HG02610 (cell line): ENCODE results near the gene RERE.

Source experiments
- ATAC-seq: cut with Tn5 transposase; IDR thresholded peaks from one replicate; pipeline ENCODE4 v1.9.1; 2021; ENCODE audit warnings: mild to moderate bottlenecking, moderate library complexity; ENCODE audit not compliant: unreplicated experiment

Gene RERE

DNA sequence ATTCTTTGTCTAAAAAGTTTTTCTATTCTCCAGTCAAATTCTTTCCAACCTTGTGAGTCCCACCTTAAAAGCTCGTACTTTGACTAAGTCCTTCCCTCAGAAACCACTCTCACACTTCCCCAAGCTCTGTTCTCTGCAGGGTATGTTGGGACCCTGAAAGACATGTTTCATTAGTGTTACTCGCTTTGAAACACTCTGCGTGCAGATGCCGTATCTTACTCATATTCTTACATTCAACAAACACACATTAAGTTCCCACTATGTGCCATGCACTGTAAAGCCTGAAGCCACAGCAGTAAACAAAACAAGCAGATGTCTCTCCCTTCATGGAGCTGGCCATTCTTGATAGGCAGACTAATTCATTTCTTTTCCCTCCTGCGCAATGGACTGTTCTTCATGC, 229.7 kb downstream of the RERE start:
- no peak for ATAC-seq

DNA sequence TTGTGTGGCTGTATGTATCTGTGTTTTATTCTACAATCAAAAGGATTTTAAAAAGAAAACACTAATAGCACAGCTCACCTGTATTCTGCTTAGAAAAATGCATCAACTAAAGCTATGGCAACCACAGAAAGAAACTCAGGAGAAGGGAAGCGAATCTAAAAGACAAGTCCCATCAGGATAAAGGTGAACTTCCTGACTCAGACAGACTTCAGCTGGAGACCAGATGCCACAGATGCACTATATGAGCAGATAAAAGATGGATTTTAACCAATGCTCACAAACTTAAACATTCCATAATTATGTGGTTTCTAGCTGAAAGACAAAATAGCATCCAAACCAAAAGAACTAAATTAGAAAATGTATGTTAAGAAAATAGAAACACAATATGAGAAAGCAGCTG, 231.0 kb downstream of the RERE start:
- ATAC-seq = no peak

DNA sequence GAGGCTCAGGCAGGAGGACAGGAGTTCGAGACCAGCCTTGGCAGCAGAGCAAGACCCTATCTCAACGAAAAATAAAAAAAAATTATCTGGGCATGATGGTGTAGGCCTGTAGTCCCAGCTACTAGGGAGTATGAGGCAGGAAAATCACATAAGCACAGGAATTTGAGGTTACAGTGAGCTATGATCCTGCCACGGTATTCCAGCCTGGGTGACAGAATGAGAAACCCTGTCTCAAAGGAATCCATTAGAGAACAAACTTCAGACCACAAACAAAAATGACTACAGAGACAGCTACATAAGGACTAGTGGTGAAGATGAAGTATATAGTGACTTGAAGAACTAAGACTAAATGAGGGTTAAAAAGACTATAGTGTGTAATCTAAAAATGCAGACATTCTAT, 233.1 kb downstream of the RERE start:
- no peak for ATAC-seq

DNA sequence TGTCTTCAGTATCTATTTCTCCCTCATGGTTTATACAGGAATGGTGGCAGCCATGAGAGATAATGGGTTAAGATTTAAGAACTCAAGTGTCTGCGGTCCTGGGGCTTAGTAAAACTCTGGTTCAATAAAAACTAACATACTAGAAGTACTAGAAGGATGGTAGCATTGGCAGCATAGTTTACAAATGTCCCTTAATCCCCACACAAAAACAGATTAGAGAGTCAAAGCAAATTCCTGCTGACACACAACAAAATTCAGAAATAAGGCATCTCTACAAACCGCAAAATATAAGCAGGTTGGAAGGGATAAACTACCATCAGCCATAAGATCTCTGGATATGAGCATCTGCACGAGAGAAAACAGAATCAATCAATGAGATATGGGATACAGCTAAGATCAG, 234.4 kb downstream of the RERE start:
- ATAC-seq = no peak

DNA sequence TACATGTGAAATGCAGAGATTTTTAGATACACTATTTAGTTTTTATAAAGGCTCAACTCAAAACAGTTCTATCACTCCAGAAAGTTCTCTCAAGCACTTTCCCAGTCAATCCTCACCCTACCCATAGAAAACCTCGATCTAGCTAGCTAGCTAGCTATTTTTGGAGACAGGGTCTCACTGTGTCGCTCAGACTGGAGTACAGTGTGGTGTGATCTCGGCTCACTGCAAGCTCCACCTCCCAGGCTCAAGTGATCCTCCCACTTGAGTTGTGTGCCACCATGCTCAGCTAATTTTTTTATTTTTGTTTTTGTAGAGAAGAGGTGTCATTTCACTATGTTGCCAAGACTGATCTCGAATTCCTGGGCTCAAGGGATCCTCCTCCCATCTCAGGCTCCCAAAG, 236.9 kb downstream of the RERE start:
- no peak for ATAC-seq

DNA sequence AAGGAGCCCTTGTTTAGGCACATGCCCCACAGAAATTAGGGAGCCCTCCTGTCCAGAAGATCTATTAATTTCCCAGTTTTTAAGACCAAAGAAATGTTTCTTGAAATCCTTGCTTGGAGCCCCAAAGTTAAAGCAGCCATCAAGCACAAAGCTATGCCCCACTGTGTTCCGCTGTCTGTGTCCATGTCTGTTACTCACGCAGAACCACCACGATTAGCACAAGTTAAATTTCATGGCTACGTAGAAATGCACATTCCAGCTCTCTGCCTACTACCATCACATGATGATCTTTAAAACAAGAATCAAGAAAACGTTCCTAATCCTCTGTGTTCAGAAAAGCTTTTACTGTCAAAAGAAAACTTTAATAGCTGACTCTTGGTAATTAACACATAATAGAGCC, 238.5 kb downstream of the RERE start:
- ATAC-seq = no peak

DNA sequence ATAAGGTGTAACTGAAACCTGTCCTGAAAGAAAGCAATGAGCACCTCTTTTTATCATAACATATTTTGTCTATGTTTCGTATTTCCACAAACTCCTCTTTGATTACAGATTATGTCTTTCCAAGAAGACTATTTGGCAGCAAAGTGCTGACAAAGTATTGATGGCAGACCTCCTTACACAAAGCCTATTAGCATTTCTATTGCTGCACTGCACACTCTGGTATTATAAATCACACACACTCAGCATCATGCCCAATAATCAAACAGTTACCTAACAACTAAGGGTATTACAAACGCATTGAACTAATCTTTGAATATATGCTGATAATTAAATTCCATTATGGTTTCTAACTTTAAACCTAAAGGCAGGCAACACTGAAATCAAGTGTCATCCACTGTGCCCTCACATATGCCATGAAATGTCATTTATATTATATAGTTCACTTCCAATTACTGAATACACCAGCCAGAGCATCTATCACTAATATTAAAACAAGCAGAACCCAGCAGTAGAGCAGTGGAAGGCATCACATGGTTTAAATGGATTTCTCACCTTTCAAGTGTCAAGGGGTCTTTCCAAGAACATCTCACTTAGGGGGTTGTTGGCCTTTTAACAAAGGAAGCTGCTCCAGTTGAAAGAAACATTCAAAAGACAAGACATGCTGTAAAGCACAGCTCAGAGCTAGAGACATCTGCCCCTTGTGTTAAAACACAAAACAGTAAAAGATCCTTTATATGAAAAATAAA, 239.1 kb downstream of the RERE start:
- ATAC-seq = no peak

DNA sequence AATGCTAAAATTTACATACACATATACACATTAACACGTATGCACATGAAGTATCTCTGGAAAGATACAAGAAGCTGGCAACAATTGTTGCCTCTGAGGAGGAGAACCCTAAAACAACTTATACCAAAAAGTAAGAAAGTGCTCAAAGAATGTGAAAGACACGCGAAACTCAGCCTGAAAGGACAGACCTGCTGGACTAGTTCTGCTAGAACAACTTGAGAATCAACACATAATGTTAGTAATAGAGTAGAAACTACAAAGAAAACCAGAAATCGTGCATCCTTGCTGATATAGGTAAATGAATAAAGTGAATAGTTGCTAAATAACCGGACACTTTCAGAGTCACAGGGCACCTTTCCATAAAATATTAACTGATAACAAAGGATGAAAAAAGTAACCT, 242.5 kb downstream of the RERE start:
- no peak for ATAC-seq

DNA sequence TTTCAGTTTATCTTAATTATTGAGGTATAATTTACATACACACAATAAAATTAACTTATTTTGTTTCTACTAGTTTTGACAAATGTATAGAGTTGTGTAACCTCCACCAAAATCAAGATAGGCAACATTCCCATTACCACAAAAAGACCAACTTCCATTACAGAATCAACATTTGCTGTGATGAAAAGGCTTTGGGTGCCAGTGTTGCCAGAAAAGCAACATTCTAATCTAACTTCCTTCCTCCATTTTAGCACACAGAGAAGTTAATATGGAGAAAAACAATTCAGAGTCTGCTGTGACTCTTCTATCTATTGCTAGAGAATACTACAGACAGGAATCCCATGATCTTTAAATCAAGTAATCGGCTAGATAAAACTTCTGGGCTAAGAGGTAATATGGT, 245.3 kb downstream of the RERE start:
- ATAC-seq = no peak

DNA sequence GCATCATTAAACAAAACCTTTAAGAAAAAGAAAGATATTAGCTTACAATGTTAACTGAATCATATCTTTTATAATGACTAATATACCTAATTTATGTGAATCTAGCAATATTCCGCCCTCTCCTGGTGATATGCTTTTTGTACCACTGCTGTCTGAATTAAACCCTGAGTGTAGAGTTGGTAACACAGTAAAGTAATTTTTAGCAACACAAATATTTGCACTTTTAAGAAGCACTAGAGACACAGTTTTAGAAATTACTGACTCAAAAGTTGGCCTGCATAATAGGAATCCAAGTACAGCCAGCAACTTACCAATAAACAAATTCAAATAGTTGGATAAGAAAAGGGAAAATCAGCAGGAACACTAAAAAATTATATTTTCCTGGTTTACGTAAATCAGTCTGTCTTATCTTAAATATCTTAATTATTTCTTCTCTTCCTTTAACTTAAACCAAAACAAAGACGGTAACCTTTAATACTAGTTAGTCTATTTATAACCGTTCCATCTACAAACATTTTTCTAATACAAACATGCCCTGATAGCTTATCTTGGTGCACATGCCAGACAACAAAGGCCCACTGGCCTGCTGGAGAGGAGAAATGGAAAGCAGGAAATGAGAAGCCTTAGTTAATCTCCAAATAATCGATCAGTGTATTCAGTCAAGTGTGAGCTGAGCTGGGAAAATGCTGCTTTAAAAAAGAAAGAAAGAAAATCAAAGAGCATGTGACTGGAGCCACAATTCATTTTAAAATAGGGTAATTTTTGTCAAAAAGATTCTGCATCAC, 246.0 kb downstream of the RERE start:
- no peak for ATAC-seq

DNA sequence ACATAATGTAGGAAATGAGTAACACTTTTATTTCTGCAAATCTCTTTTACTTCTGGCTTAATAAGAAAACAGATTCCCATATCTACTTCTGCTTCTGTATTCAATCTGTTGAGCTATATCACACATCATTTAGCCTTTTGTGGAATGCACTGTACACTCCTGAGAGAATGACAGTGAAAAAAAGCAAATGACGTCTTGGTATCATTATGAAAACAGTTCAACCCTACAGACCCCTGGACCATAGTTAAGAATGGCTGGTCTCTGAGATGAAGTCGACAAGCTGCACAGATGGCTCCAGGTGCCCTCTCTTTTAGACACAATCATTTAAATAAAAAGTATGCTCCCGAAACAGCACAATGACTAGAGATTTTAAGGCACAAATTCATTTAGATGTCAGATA, 247.0 kb downstream of the RERE start:
- no peak for ATAC-seq

DNA sequence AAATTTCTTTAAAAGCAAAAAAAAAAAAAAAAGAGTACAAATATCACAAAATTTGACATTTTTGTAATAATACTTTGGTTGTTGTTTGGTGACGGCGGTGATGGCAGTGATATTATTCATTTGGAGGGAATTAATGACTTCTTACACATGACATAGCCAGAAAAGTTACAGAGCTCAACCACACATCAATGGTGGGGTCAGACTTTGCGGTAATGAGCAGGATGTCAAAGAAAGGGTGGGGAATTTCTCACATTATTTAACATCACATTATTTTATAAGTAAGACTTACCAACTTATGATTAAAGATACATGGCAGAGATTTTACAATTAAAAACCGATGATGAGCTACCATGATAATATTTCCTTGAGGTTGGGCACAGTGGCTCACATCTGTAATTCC, 248.2 kb downstream of the RERE start:
- ATAC-seq = no peak

DNA sequence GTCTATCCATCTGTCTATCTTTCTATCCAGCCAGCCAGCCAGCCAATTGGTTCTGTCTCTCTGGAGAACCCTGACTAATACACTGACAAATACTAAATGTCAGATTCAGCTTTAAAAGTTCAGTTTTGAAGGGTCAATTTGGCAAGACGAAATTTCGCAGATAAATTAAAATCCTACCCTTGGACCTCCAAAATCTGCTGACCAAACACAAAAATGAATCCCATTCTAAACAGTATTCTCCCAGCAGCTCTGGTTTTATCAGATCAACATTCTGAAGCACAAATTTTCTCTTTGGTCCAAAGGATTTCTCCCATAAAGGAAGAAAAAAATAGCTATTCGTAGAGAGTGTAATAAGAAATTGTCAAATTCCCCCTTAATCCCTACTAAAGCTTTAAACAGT, 248.6 kb downstream of the RERE start:
- no peak for ATAC-seq

DNA sequence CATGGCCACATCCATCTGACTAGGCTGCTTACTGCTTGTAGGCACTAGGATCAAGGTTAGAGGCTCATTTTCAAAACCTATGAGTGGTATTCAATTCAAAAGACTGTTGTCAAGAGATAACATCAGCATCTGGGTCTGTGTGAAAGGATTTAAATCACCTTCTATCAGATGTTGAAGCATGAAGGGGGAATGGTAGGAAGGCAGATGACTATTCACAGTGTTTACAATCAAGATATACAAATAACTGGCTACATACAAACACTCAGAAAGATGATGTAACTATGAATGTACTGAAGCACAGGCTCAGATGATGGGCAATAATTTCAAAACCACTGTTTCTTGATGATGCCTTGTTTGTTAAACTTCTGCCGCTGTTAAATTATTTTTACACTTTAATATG, 250.3 kb downstream of the RERE start:
- ATAC-seq = no peak

DNA sequence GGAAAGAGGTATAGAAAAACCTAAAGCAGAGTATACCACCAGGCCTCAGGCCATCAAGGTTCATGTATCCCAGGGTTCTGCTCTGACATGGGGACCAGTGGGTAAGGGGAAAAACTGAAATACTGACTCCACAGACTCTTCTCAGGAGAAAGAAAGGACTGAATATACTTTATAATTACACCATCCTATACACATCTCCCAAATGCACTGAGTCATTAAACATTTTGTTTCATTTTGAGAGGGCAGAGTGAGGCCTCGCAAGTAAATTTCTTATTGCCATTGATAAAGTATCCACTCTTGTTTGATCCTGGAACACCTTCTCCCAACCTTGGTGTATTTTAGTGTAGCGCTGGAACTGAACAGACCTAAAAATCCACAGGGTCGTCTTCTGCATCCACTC, 251.6 kb downstream of the RERE start:
- ATAC-seq = no peak

DNA sequence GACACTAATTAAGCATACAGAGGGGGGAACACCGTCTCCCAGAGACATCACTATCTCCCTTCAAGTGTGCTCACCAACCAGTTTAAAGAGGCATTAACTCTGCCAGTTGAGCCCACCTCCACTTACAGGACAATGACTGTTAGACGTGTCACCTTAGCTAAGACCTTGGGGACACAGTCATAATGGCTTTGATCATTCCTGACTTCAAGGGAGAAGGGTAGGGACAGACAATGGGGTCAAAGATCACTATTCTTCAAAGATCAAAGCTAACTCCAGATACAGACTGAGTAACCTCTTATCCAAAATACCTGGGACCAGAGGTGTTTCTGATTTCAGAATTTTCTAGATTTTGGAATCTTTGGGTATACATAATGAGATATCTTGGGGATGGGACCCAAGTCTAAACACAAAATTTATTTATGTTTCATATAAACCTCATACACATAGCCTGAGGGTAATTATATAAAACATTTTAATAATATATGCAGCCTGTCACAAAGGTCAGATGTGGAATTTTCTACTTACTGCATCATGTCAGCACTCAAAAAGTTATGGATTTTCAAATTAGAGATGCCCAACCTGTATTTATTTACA, 253.4 kb downstream of the RERE start:
- no peak for ATAC-seq

DNA sequence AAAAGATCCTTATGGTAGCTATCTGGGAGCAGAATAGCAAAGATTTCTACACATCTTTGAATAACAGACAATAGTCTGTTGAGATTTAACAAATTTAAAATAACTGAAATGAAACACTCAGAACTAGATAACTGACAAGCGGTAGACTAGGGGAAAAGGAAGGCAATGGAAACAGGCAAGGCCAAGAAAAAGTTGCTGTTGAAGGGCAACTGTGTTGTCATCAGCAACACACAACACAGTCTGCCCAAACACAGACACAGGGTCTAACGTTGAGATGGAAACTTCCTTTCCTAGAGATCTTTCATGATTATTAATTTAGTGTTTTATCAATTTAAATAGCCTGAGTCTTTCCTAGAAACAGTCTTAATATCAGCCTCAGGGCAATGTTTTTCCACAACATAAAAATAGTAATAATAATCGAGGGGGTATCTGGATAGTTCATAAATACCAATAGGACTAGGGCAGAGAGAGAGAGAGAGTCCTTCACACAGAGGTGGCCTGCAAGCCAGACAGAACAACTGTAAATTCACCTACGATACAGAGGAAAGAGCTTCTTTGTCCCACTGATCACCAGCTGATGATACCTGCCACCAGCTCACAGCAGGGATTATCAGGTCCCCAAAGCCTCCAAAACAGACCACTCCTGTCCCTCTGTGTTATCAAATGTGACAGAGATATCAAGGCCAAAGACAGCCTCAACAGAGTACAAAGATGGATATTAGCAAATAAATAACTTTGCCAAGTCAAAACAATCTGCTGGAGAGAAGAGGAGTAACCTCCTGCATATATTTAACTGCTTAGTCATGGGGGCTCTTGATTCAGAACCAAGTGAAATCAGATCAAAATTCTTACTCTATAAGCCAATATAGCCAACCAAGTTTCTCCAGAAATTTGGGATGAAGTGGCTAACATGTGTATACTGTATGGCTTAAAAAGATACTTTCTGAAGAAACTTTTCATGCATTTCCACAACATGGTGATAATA, 254.3 kb downstream of the RERE start:
- no peak for ATAC-seq

DNA sequence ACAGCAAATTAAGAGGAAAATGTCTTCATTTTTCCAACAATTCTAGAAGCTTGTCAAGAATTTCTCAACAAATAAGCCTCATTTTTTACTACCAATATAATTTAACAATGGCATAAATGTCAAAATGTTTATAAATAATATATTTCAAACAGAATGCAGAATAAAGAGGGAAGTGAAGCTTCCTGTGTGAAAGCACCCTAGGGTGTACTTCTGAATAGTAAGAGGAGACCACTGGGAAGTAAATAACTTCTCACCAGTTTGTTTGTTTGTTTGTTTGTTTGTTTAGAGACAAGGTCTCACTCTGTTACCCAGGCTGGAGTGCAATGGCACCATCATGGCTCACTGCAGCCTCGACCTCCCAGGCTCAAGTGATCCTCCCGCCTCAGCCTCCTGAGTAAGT, 255.2 kb downstream of the RERE start:
- ATAC-seq = no peak

DNA sequence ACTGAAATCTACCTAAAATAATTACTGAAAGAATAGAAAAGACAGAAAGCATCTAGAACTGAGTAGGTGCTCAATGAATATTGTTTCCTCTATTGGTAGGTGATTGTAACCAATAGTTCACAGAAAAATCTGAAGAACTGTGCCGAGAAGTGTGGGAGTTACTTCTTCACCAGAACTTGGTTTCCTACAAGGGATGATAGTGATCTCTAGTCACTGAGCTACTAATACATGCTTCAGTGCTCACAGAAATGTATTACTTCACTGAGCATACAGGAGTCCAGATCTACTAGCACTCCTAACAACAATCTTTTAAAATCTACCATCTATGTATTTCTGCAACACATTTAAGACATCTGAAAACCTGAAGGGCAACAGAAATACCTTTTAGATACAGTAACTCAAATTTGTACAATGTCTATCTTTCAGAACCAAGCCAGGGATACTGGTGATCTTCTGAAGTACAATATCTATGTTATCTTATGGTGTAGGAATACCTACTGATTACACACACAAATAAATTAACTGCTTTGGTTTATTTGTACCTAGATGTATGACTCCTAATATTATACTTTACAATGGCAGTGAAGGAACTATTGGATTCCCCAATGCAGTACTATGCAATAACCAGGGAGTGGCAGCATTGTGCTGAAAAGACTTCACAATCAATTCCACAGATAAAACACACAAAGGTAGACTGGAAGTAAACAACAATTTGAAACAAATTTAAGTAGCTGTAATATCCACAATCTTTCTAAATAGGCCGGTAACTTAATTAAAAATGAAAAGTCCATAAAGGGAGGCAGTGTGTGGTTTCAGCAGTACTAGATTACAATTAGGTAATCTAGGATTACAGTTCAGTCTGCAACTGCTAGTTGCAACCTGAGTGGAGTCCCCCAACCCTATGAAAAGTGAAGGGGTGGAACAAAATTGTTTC, 256.6 kb downstream of the RERE start:
- ATAC-seq = no peak

DNA sequence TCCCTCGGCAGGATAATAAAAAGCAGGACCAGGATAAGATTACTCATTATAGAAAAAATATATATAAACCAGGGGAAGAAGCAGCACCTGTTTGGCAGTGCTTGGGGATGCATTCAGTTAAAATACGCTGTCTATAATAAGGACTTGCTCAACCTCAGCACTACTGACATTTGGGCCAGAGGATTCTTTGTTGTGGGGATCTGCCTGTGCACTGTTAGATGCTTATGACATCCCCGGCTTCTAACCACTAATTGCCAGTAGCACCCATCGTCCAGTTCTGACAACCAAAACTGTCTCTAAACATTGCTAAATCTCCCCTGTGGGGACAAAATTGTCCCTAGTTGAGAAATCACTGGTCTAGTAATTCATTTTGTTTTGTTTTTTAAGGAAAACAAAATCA, 257.4 kb downstream of the RERE start:
- ATAC-seq = no peak
